Transverse colon (tissue), 4 donors: Measurements from ENCODE around the gene NFE2L3.

Experiments
- EP300 ChIP-seq: sonication (generic); formaldehyde crosslinking; IDR thresholded peaks from one replicate; pipeline ENCODE4 v1.6.1; 2017; ENCODE audit warnings: antibody characterized with exemption, low read depth
- POLR2AphosphoS5 ChIP-seq, 3 donors: sonication (generic); formaldehyde crosslinking; IDR thresholded peaks; one replicate each; pipeline ENCODE4 v1.6.1; 2016; ENCODE audit warnings: antibody characterized with exemption in 3 of 3
- TF ChIP-seq, protein P1 (sequence below), 5 experiments: fragments of 200-600 bp in 3 of 5; fragments of 450-650 bp in 2 of 5; sonication (generic) in 3 of 5; IDR thresholded peaks; 1 replicate in 2 of 5; 2 replicates in 3 of 5; pipeline ENCODE4 v1.5.1; 2016 to 2017; ENCODE audit warnings: antibody characterized with exemption in 5 of 5, inconsistent platforms in 3 of 5, mild to moderate bottlenecking in 2 of 5, moderate library complexity in 1 of 5

DNA sequence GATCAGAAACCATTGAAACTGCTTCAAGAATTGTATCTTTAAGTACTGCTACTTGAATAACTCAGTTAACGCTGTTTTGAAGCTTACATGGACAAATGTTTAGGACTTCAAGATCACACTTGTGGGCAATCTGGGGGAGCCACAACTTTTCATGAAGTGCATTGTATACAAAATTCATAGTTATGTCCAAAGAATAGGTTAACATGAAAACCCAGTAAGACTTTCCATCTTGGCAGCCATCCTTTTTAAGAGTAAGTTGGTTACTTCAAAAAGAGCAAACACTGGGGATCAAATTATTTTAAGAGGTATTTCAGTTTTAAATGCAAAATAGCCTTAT lies 33.8 kb downstream of the NFE2L3 start:
- TF ChIP-seq, protein P1, sequence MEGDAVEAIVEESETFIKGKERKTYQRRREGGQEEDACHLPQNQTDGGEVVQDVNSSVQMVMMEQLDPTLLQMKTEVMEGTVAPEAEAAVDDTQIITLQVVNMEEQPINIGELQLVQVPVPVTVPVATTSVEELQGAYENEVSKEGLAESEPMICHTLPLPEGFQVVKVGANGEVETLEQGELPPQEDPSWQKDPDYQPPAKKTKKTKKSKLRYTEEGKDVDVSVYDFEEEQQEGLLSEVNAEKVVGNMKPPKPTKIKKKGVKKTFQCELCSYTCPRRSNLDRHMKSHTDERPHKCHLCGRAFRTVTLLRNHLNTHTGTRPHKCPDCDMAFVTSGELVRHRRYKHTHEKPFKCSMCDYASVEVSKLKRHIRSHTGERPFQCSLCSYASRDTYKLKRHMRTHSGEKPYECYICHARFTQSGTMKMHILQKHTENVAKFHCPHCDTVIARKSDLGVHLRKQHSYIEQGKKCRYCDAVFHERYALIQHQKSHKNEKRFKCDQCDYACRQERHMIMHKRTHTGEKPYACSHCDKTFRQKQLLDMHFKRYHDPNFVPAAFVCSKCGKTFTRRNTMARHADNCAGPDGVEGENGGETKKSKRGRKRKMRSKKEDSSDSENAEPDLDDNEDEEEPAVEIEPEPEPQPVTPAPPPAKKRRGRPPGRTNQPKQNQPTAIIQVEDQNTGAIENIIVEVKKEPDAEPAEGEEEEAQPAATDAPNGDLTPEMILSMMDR (IDR thresholded peaks at IDR 0.05), result no peak
- TF ChIP-seq EP300, result no peak
- TF ChIP-seq POLR2AphosphoS5 (IDR thresholded peaks at IDR 0.05), result no peak
